Activated naive CD4-positive, alpha-beta T cell (primary cell): ENCODE data around the gene PPM1B.
"Not testable (repeated sequence)": the region's sequence is repeated elsewhere in the genome, so short reads cannot be mapped to it uniquely, and the experiment has no call there.

Experiments
- DNase-seq, 4 experiments: peaks; one replicate each; lab custom pipeline; 2025; lab: John Stamatoyannopoulos, UW

PPM1B gene

DNA sequence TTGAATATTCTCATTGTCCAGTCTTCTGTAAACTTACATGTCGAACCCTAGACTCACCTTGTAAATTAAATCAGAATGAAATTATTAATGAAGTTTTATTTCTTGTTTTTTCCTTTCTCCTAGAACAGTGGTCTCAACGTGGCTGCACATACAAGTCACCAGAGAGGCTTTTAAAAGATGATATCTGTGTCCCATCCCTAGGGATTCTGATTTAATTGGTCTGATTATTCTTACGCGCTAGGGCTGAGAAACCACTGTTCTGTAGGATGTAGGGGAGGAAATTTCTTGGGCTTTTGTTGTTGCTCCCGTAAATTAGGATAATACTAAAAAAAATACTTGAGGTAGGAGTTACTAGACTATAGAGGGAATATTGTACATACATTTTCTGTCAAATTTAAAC is 32.1 kb downstream of the PPM1B start:
- DNase-seq = no peak

DNA sequence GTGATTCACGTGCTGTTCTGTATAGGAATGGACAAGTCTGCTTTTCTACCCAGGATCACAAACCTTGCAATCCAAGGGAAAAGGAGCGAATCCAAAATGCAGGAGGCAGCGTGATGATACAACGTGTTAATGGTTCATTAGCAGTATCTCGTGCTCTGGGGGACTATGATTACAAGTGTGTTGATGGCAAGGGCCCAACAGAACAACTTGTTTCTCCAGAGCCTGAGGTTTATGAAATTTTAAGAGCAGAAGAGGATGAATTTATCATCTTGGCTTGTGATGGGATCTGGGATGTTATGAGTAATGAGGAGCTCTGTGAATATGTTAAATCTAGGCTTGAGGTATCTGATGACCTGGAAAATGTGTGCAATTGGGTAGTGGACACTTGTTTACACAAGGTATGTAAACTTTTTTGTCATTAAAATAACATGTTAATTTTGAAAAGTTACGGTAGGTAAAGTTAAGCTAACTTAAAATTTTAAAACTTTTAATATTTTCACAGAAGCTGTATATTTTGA is 33.0 kb downstream of the PPM1B start:
- no peak for DNase-seq

DNA sequence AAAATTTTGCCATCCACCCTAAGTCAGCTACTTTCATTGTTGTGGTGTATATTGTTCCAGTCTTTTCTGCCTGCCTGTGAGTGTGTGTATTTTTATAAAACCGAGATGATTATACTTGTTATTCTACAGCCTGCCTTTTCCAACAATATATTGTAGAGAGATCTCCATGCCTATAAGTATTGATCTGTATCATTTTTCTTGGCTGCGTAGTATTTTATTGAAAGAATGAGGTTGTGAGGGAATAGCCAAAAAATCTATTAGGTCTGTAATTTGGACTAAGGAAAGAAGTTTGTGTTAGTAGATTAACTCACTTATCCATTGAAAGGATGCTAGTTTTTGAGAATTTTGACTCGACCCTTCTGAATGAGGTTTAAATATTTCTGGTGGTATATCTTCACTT is 34.9 kb downstream of the PPM1B start:
- DNase-seq = no peak

DNA sequence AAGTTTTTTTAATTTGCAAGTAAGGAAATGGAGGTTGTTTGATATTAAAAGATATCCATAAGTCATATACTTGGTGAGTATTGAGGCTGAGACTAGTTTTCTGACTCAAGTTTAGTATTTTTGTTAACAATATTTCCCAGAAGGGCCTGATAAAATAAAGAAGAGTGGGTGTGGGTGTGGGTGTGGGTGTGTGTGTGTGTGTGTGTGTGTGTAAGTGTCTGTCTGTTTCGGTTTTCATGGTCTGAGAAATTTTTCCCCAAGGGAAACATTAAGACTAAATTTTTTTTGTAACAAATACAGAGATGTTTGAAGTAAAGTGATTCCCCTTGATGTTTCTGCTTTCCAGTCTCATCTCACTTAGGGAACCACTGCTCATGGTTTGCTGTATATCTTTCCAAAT is 36.5 kb downstream of the PPM1B start:
- no peak for DNase-seq

DNA sequence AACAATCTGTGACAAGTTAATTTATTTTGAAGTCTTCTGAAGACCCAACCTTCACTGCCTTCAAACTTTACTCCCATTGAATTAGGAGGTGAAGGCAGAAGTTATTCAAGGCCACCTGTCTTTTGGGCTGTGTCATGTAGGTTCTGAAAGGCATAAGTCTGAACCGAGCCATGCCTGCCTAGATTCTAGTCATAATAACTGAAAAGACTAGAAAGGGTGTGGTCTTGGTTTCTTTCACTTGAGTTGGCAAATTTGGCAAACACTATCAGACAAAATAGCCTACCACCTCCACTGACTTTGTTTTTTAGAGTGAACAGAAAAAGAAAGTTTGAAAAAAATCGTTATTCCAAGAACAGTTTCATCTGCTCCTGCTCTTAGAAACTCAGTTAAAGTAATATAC is 38.4 kb downstream of the PPM1B start:
- no peak for DNase-seq

DNA sequence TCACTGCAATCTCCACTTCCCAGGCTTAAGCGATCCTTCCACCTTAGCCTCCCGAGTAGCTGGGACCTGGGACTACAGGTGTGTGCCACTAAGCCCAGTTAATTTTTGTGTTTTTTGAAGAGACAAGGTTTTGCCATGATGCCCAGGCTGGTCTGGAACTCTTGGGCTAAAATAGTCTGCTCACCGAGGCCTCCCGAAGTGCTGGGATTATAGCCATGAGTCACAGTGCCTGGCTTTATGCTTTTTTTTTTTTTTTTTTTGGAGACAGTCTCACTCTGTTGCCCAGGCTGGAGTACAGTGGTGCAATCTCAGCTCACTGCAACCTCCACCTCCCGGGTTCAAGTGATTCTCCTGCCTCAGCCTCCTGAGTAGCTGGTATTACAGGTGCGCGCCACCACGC is 39.0 kb downstream of the PPM1B start:
- DNase-seq = not testable (repeated sequence)

DNA sequence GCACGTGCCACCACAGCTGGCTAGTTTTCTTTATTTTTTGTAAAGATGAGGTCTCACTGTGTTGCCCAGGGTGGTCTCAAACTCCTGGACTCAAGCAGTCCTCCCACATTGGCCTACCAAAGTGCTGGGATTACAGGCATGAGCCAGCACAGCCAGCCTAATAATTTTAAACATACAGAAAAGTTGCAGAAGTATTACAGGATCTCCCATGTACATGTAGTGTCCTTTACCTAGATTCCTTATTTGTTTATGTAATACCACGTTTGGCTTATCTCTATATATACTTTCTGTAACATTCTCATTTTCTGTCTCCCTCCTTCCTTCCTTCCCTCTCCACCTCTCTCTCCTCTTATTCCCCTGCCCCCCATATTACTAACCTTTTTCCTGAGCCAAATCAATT is 41.7 kb downstream of the PPM1B start:
- no peak for DNase-seq

DNA sequence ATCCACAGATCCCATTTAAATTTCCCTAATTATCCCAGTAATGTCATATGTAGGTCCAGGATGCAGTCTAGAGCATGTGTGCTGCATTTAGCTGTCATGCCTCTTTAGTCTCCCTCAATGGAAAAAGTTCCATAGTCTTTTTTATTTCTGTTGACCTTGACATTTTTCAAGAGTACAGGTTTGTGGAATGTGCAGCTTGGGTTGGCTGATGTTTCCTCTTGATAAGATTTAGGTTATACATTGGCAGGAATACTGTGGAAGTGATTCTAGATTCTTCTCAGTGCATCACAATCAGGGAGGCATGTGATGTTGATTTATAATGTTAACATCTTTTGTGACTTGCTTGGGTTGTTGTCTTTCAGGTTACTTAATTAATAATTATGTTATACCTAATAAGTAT is 42.5 kb downstream of the PPM1B start:
- no peak for DNase-seq

DNA sequence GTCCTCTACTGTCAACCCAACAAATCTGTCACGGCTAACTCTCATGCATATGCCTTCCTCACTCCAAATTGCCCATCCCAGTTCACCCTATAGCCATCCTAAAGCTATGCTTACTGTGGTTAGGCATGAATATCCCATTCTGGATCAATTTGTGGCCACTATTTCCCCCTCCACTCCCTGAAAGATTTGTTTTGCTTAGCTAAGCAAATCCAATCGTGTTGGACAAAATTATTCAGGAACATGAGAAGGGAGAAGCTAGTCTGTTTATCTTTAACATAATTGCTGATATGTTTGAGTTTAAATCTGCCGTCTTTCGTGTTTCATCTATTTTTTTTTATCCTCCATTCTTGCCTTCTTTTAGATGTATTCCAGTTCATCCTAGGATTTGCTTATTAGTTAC is 43.6 kb downstream of the PPM1B start:
- DNase-seq = no peak

DNA sequence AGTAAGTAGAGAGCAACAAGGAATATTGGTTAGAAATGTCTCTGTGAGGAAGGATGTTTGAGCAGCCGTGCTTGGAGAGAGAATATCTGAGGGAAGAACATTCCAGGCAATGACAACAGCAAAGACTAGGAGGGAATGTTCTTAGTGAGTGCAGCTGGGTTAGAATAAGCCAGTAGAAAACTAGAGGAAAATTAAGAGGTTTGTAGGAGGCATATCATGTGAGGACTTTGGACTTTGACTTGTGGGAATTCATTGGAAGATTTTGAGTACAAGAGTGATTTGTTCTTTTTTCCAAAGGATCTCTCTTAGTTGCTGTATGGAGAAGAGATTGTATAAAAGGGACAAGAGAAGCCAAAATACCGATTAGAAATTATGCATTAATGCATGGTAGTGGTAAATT is 47.2 kb downstream of the PPM1B start:
- DNase-seq = no peak

DNA sequence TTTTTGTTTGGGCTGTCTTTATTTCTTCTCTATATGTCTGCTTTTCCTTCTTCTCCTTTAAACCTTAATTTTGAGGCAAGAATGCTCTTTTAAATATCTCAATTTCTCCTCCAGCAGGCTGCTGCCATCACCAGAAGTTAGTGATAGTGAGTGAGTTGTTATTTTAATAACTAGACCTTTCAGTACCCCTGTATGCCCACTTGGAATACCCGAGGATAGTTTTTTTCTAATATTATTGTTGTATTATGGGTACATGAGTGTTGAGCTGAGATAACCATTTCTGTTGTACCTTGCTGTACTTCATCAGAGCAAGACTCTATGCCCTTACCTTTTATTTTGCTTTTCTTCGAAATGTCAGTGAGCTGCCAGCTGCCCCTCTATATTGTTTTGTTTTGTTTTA is 50.1 kb downstream of the PPM1B start:
- no peak for DNase-seq

DNA sequence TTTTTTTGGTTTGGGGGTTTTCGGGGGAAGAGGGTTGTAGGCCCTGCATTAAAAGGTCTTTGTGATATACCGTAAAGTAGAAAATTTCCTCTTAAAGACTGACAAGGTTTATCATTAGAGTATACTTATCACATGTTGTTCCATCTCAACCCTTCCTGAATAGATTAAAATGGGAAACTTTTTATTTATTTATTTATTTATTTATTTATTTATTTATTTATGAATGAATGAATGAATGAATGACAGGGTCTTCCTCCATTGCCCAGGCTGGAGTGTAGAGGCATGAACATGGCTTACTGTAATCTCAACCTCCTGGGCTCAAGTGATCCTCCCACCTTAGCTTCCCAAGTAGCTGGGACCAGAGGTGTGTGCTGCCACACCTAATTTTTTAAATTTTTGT is 58.1 kb downstream of the PPM1B start:
- DNase-seq = no peak

DNA sequence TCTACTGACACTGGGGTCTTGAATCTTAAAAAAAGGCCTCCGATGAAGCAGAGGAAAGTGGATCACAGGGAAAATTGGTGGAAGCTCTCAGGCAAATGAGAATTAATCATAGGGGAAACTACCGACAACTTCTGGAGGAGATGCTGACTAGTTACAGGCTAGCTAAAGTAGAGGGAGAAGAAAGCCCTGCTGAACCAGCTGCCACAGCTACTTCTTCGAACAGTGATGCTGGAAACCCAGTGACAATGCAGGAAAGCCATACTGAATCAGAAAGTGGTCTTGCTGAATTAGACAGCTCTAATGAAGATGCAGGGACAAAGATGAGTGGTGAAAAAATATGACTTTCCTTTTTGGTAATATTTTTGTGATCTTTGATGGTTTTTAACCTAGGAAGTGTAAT is 61.7 kb downstream of the PPM1B start:
- no peak for DNase-seq

DNA sequence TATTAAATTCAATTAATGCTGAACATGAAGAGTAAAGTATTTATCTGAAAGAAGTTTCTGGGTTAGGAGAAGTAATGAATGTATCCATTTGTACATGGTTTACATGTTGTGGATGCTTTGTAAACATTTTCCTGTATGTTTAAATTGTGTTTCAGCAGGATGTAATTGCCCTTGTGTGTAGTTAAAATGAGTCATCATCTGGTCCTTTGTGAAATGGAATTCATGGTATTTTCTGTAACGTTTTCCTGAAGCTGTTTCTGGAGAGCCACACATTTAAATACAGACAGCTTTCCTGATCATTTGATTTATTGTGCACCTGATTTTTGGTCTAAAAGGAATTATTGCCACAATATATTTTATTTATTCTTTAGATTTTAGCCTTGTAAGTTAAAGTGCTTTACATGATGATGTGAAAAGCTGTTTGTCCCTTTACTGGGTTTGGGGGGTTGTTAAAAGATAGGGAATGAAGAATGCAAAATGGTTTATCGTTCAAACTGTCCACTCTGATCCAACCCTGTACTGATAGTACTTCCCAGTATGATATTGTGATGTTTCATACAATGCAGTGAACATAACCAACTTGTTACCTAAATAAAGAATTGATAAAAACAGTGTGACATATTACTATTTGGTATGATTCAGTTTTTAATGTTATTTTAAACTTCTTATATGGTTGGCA is 64.9 kb downstream of the PPM1B start:
- DNase-seq = no peak

DNA sequence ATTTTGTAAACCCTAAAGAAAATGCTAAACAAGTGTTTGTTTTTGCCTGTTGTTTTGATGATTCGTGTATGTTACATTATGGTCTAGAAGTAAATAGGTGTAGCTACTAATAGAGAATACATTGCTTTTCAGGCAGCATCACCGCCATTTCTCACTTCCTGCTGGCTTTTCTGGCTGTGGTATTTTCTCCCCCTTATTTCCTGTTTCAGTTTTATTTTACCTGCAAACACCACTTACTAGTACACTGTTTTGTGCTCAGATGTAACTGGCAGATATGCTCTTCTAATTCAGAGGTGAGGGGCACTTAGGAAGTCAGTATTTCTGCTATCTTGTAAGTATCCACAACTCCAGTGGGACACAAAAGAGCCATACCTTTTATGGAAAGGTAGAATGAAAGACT is 68.5 kb downstream of the PPM1B start:
- no peak for DNase-seq

DNA sequence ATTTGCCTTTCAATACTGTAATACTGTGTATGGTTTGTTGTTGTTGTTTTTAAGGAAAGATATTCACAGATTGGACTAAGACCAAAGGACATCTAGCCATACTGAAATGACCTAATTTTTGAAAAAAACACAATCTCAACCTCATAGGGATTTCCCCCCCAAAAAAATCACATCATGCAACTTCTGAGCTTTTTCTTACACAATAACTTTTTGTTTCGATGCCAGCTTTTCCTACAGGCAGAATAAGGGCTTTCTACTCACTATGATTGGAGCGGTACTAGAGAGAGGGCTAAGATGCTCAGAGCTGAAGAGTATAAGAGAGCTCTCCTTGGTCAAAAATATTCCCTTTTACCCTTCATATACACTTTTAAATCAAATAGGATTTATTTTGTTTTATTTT is 74.2 kb downstream of the PPM1B start:
- no peak for DNase-seq

DNA sequence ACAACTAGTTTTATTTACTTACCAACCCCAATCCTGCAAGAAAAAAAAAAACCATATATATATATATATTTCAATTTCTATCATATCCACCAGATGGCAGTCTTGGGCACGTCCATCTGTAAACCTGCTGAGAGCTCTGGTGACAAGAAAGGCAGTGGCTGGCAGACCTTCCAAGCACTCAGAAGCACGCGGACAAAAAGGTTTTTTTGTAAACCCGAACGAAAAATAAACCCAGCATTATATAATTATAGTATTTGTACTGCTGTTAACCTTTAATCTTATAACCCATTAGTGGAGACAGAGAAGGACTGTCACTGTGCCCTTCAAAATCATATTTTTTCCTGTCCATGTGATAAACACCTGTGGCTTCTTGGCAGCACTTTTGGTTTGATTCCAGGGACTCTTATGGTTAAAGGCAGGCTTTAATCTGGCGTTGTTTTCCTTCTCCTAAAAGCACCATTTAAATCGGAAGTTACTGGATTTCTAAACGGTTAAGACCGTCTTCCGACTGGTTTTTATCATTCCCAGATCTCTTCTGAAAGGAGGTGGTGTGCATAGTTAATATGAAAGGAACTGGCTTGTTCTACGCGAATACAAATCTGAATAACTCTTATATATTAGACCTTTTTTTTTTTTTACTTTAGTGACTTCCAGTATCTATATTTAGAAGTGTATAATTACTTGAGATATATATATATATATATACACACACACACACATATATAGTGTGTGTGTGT is 75.6 kb downstream of the PPM1B start:
- DNase-seq = peak in 2 of 4 experiments; percentile 13 to 27

DNA sequence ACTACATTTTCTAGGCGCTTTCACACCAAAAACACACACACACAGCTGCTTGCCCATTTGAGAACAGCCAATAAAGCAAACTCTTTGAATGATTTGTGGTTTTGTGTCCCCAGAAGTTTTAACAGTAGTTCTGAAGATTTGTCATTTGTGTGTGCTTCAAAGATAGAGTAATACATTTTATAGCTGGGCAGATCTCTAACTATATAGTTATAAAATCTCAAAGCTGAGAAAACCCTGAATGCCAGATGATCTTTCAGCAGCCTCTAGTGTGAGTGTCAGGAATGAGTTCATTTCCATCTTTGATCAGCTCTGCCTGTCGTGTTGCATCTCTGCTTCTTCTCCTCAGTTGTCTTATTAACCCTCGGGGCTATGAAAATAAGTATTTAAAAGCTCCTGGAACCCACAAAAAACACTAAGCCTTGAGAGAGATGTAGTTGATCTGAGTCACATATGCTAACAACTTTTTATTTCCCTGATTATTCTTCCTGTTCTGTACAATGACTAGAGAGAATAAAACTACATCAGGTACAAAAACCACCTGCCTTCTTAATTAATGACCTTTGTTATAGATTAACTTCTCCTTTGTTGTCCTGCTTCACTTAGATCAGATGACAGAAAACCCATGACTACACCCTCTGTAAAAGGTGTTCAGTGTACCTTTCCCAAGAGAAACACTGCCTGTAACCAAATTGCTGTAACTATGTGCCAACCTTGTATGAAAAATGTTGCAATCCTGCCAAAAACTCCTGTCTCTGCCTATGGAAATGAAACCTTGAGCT is 76.6 kb downstream of the PPM1B start:
- no peak for DNase-seq

DNA sequence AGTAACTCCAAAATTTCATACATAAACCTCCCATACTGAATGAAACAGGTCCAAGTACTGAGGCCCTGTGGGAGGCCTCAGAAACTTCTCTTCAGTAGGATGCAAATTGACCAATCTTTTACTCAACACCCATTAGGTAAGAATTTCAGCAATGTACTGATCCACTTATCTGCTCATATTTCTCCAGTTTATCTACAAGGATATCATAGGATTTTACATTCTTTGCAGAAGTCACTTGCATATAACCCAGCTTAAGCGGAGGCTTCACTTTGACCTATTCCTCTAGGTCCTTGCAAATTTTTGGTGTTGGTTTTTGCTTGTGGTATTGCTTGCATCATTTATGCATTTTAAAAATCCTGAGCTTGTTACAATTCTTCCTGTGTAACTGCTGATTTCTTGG is 77.8 kb downstream of the PPM1B start:
- DNase-seq = no peak

DNA sequence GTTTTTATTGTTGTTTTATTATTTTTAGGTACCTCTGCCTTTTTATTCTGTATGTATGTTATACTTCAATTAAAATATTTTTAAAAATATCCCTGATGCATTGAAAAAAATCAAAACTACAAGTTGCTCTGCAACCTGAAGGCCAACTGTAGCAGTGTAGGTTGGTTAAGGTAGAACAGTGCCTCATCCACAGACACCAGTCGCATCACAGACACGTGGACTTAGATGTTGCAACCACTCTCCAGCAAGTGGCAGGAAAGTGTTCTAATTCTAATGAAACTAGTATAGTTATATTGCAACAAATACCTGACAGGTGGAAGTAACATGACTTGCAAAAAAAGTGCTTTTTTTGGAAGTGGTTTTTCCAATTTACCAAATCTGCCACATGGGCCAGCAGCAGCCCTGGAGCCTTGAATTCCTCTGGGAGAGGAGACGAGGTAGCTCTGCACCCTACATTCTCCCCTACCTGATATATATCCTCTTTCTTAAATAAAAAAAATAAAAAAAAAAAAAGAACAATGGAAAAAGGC is 78.2 kb downstream of the PPM1B start:
- DNase-seq = no peak

DNA sequence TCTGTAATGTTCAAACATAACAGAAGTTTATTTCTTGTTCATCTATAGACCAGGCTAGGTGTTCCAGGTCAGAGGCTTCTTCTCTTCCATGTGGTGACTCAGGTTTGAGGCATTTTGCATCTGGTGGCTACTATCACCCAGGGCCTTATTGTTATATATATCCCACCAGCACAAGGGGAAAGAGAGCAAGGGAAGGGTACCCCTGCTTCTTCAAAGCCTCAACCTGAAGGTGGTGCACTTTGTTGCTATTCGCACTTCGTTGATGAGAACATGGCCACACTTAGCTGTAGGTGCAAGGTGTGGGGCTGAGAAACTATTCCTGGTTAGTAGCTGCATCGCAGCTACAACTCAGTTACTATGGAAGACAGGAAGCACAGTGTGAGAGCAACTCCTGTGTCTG is 79.2 kb downstream of the PPM1B start:
- no peak for DNase-seq

DNA sequence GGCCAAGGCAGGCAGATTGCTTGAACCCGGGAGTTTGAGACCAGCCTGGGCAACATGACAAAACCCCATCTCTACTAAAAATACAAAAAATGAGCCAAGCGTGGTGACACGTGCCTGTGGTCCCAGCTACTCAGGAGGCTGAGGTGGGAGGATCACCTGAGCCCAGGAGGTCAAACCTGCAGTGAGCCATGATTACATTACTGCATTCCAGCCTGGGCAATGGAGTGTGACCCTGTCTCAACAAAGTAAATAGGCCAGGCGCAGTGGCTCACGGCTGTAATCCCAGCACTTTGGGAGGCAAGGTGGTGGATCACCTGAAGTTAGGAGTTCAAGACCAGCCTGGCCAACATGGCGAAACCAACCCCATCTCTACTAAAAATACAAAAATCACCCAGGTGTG is 80.6 kb downstream of the PPM1B start:
- not testable (repeated sequence) for DNase-seq

DNA sequence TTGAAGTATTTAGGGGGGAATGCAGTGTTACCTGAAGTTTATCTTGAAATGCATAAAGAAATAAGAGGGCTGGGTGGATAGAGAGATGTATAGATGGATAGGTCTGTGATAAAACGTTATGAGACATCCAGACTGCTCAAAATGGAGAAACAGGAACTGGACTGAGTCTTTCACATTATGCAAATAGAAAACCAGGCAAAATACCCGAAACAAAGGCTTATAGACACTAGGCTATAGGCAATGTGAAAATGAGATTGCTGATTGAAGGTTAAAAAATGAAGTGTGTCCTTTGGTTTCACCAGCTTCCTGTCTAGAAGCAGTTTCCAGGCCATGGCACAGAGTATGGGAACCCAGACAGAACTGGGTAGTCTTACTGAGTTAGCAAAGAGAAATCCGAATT is 81.7 kb downstream of the PPM1B start:
- no peak for DNase-seq
